HepG2 (cell line): Measurements from ENCODE around the gene ARHGAP25. TPM values are rescaled to one million over a fixed set of nuclear protein-coding genes. Genes with fewer than 3 reads are reported as not detected.

ENCODE experiments used
- ATAC-seq: fragments of 200-7000 bp; cut with Tn5 transposase; 3 replicates; pipeline ENCODE4 v1.9.1; 2020; ENCODE audit warnings: mild to moderate bottlenecking, moderate library complexity
- BruUV-seq: library from RNA; stranded (reverse); fragments of 400-500 nt; replicated peaks from 2 replicates; lab custom pipeline; 2021; lab: Mats Ljungman, UMichigan
- CTCF ChIA-PET: fragments of 300-600 bp; formaldehyde crosslinking; extraction: SDS; loops from one replicate; lab custom pipeline; 2021; ENCODE audit warnings: low total read pairs, inconsistent platforms, low intra/inter-chr PET ratio; lab: Yijun Ruan, JAX
- POLR2A ChIA-PET: fragments of 350-600 bp; sonication (Branson Sonifier 250); formaldehyde crosslinking; loops from one replicate; lab custom pipeline; 2020; ENCODE audit warnings: antibody characterized with exemption, inconsistent platforms; lab: Yijun Ruan, JAX
- DNase-seq: peaks from one replicate; pipeline ENCODE4 v3.0.0-alpha.2; 2015; ENCODE audit warnings: low spot score
- FAIRE-seq: peaks from 3 replicates; lab custom pipeline; 2011; peaks lifted over from hg19 to GRCh38; lab: Jason Lieb, UNC
- H2AFZ ChIP-seq: one replicate; pipeline ENCODE4 v1.6.1; 2011; ENCODE audit warnings: low read length, inconsistent platforms
- H3K27ac ChIP-seq: fragments of 300-600 bp; 3 replicates; pipeline ENCODE4 v1.8.0; 2011; ENCODE audit warnings: mixed run types, mild to moderate bottlenecking, mixed read lengths, low read length, inconsistent platforms; ENCODE audit not compliant: insufficient read depth; ENCODE audit errors: extremely low read length
- H3K27me3 ChIP-seq, 2 experiments: fragments of 200-600 bp in 1 of 2; 2 replicates in 1 of 2; 3 replicates in 1 of 2; pipeline versions ENCODE4 v1.6.0 to v1.8.0; 2011; ENCODE audit warnings: low read length in 2 of 2, mild to moderate bottlenecking in 2 of 2, moderate library complexity in 2 of 2, inconsistent platforms in 1 of 2; ENCODE audit not compliant: insufficient read depth in 2 of 2, control insufficient read depth in 1 of 2
- H3K36me3 ChIP-seq, 2 experiments: fragments of 200-600 bp in 1 of 2; replicated peaks in 1 of 2; 2 replicates in 1 of 2; 3 replicates in 1 of 2; pipeline versions ENCODE4 v1.5.1 to v1.8.0; 2011; ENCODE audit warnings: low read length in 2 of 2, inconsistent platforms in 1 of 2; ENCODE audit not compliant: insufficient read depth in 2 of 2, control insufficient read depth in 1 of 2
- H3K4me1 ChIP-seq: 2 replicates; pipeline ENCODE4 v1.5.1; 2012; ENCODE audit warnings: low read length, inconsistent platforms; ENCODE audit not compliant: insufficient read depth
- H3K4me2 ChIP-seq: 2 replicates; pipeline ENCODE4 v1.6.0; 2011; ENCODE audit warnings: low read depth, low read length, inconsistent platforms
- H3K4me3 ChIP-seq, 3 experiments: fragments of 200-600 bp in 1 of 3; sonication (generic), shearing (Covaris generic) in 1 of 3; replicated peaks in 1 of 3; 2 replicates each; pipeline ENCODE4 v1.5.1; 2011 to 2016; ENCODE audit warnings: low read length in 3 of 3, inconsistent platforms in 2 of 3, low read depth in 2 of 3, mild to moderate bottlenecking in 2 of 3, control low read depth in 1 of 3, mixed read lengths in 1 of 3; ENCODE audit not compliant: insufficient read depth in 1 of 3
- H3K79me2 ChIP-seq: one replicate; pipeline ENCODE4 v1.6.1; 2011; ENCODE audit warnings: low read length, inconsistent platforms; ENCODE audit not compliant: insufficient read depth
- H3K9ac ChIP-seq: 2 replicates; pipeline ENCODE4 v1.6.0; 2011; ENCODE audit warnings: mild to moderate bottlenecking, low read depth, low read length, inconsistent platforms; ENCODE audit not compliant: insufficient read depth
- H3K9me3 ChIP-seq: 2 replicates; pipeline ENCODE4 v1.5.1; 2012; ENCODE audit warnings: mild to moderate bottlenecking, low read length
- H4K20me1 ChIP-seq: 2 replicates; pipeline ENCODE4 v1.6.0; 2011; ENCODE audit warnings: inconsistent platforms, mild to moderate bottlenecking, low read length, moderate library complexity; ENCODE audit not compliant: insufficient read depth
- AHDC1 ChIP-seq: sonication (generic); formaldehyde crosslinking; IDR thresholded peaks from 2 replicates; pipeline ENCODE4 v1.5.1; 2020; ENCODE audit warnings: mild to moderate bottlenecking, missing genetic modification reagents, borderline replicate concordance
- BORCS8-MEF2B ChIP-seq: sonication (generic); formaldehyde crosslinking; IDR thresholded peaks from 2 replicates; pipeline ENCODE4 v1.8.0; 2022; ENCODE audit warnings: mild to moderate bottlenecking, missing genetic modification reagents
- JUN ChIP-seq: sonication (generic); formaldehyde crosslinking; IDR thresholded peaks from 2 replicates; pipeline ENCODE4 v1.4.0; 2020; ENCODE audit warnings: mild to moderate bottlenecking, missing genetic modification reagents
- MTF2 ChIP-seq: sonication (generic); formaldehyde crosslinking; IDR thresholded peaks from 2 replicates; pipeline ENCODE4 v1.5.0; 2020; ENCODE audit warnings: missing genetic modification reagents, borderline replicate concordance
- PRPF4 ChIP-seq: fragments of 200-400 bp; formaldehyde crosslinking; IDR thresholded peaks from 2 replicates; pipeline ENCODE4 v1.6.1; 2016; ENCODE audit warnings: low read length, low read depth; ENCODE audit not compliant: poor library complexity, severe bottlenecking
- RCOR2 ChIP-seq: IDR thresholded peaks from 2 replicates; pipeline ENCODE4 v1.6.1; 2016; ENCODE audit warnings: missing biosample characterization, missing genetic modification reagents
- SMYD3 ChIP-seq: sonication (generic); formaldehyde crosslinking; IDR thresholded peaks from 2 replicates; pipeline ENCODE4 v1.8.1; 2023; ENCODE audit warnings: mild to moderate bottlenecking, missing genetic modification reagents
- TEAD3 ChIP-seq: optimal IDR thresholded peaks from 2 replicates; pipeline ENCODE3; 2016; ENCODE audit warnings: borderline replicate concordance
- TSC22D2 ChIP-seq: sonication (generic); formaldehyde crosslinking; IDR thresholded peaks from 2 replicates; pipeline ENCODE4 v1.5.1; 2020; ENCODE audit warnings: missing genetic modification reagents, mild to moderate bottlenecking, borderline replicate concordance
- ZC3H13 ChIP-seq: sonication (generic); formaldehyde crosslinking; IDR thresholded peaks from 2 replicates; pipeline ENCODE4 v1.8.1; 2023; ENCODE audit warnings: mild to moderate bottlenecking, missing genetic modification reagents, moderate library complexity
- ZNF276 ChIP-seq: sonication (generic); formaldehyde crosslinking; IDR thresholded peaks from 2 replicates; pipeline ENCODE4 v1.4.0; 2020; ENCODE audit warnings: mild to moderate bottlenecking, low read depth, missing genetic modification reagents
- ZNF552 ChIP-seq: sonication (generic); formaldehyde crosslinking; IDR thresholded peaks from 2 replicates; pipeline ENCODE4 v1.9.0; 2022; ENCODE audit warnings: missing genetic modification reagents, mild to moderate bottlenecking, borderline replicate concordance
- ZNF567 ChIP-seq: sonication (generic); formaldehyde crosslinking; IDR thresholded peaks from 2 replicates; pipeline ENCODE4 v1.8.1; 2023; ENCODE audit warnings: mild to moderate bottlenecking, missing genetic modification reagents, borderline replicate concordance
- ZNF891 ChIP-seq: sonication (generic); formaldehyde crosslinking; IDR thresholded peaks from 2 replicates; pipeline ENCODE4 v1.5.0; 2020; ENCODE audit warnings: mild to moderate bottlenecking, missing genetic modification reagents
- WGBS: methylation state at CpG from one replicate; pipeline ENCODE4 v1.1.6; 2017; ENCODE audit warnings: low lambda C conversion rate; 5-methylcytosine and 5-hydroxymethylcytosine counted together
- in situ Hi-C: cut with HindIII; loops from 2 replicates; pipeline ENCODE4 v1.10.0; 2017; ENCODE audit warnings: low pct_unique_long_range_greater_than_20kb; ENCODE audit not compliant: extremely low pct_ligation_motif_present
- intact Hi-C: fragments of 100-400 bp; cut with micrococcal nuclease; formaldehyde crosslinking; loops from one replicate; pipeline ENCODE4 v1.10.0; 2022; ENCODE audit not compliant: unreplicated experiment
- polyA plus RNA-seq, 8 experiments: library from polyadenylated mRNA; depleted of rRNA in 3 of 8; stranded (reverse) in 7 of 8; unstranded in 1 of 8; fragments of >200 nt; fragmentation: Illumina TruSeq in 4 of 8; extraction: Trizol in 4 of 8; gene quantifications; 2 replicates each; pipeline versions ENCODE4 v1.2.1 to v1.2.3, GENCODE V29; 2011 to 2016; ENCODE audit warnings: low read depth in 4 of 8, missing spikeins in 1 of 8, mixed read lengths in 1 of 8; ENCODE audit not compliant: insufficient read depth in 1 of 8
- total RNA-seq, 5 experiments: library from RNA; depleted of rRNA; stranded (reverse); fragments of >200 nt; fragmentation: Illumina TruSeq; extraction: Trizol; gene quantifications; 2 replicates each; pipeline ENCODE4 v1.2.3, GENCODE V29; 2016; ENCODE audit warnings: low read depth in 1 of 5

The ARHGAP25 gene
- total and polyA plus RNA-seq, 2 of the 13 experiments (the other 11 are each of a cell fraction or from before 2014, with no cell fraction given), result not detected

GRCh38 chr2:68809324-68810240 lies 75.0 kb downstream of the ARHGAP25 start:
- no TSS peak for BruUV-seq
- intact Hi-C loops (no loop called here), in situ Hi-C loops (no loop called here)
- DNase-seq, result no peak
- Histone ChIP-seq H3K36me3 (no peaks in the 10 kb centered on the region), H2AFZ (no peak overlapping the region), H3K27ac (no peak overlapping the region), H3K4me1 (no peaks in the 10 kb centered on the region), H3K9me3 (no peaks in the 10 kb centered on the region), H3K4me3 (no peak overlapping the region), H3K79me2 (no peaks in the 10 kb centered on the region), H3K4me2 (no peak overlapping the region), H3K9ac (no peak overlapping the region), H3K27me3 (peaks cover 3 to 43% of the 10 kb centered on the region in 2 experiments; a peak in 3 of 5 replicates), H4K20me1 (no peaks in the 10 kb centered on the region)
- POLR2A ChIA-PET, result no interaction called here
- WGBS, result 6% methylated on average over 2 of the region's 2 CpGs
- FAIRE-seq, result no peak
- no peak for ATAC-seq
- CTCF ChIA-PET, result no interaction called here
- TF ChIP-seq TSC22D2 (CRISPR knock-in tag) (no peak), ZNF552 (CRISPR knock-in tag) (no peak), ZNF891 (no peak), ZNF567 (CRISPR knock-in tag) (no peak), SMYD3 (CRISPR knock-in tag) (no peak), BORCS8-MEF2B (CRISPR knock-in tag) (no peak), ZNF276 (CRISPR knock-in tag) (no peak), JUN (CRISPR knock-in tag) (no peak), TEAD3 (CRISPR knock-in tag) (no peak), AHDC1 (CRISPR knock-in tag) (no peak), PRPF4 (no peak), RCOR2 (CRISPR knock-in tag) (no peak), ZC3H13 (no peak), MTF2 (CRISPR knock-in tag) (no peak)
